Raji (cell line): Measurements from ENCODE around the gene AGMO.

ENCODE experiments used
- POLR2A ChIP-seq: IDR thresholded peaks from 2 replicates; pipeline ENCODE4 v1.6.1; 2011; ENCODE audit warnings: low read depth, low read length, control low read depth; ENCODE audit not compliant: insufficient read depth

Gene AGMO

DNA sequence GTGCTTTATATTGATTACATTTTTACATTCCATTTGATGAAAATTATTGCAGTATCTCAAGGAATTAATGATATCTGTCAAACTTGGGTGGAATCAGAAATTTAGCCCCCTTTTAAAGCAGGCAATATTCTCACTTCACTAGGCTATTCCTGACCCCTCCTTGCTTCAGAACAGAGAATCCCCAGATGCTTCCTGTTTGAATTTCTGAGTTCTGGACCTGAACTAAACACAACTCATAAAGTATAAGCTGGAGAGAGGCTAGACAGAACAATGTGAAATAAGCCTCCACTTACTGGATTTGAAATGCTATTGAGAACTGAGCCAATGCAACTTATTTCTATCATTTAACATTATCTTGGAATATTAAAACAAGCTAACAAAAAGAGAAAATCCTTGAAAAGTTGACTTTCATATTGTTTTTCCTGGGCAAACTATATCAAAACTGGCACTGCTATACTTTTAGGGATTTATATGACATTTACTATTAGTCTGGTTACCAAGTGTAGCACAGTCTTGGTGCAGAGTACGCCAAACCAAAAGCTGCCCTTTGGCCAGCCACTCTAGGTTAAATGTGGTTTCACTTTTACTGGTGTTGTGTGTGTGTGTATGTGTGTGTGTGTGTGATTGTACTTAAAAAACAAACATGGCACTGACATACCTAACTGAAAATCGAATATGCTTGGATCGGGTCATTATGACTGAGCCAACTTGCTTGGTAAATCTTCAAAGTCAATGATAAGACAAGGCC is 19.0 kb upstream of the AGMO start:
- no peak for TF ChIP-seq POLR2A

- TF ChIP-seq POLR2A = no peak
Measured at GRCh38 chr7:15577600-15577999, 15.8 kb upstream of the AGMO start.

GRCh38 chr7:15571301-15571878 is 9.6 kb upstream of the AGMO start:
- no peak for TF ChIP-seq POLR2A

DNA sequence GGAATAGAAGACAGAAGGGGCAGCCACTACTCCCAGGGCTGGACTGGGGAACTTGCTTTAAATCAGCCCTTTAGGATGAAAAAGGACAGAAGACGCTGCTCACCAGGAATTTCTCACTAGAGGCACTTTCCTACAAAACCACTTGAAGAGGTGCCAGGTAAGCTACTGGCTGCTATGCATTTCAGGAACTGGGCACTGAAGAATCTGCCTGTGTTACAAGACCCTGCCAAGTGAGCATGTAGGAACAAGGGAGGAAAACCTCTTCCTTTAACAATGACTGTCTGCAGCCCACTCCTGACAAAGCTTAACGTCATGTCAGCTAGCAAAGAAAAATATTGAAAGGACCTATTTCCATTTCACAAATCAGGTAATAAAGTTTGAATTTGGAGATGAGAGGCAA is 5.8 kb upstream of the AGMO start:
- no peak for TF ChIP-seq POLR2A

GRCh38 chr7:15567036-15567435 is 5.2 kb upstream of the AGMO start:
- TF ChIP-seq POLR2A = no peak

DNA sequence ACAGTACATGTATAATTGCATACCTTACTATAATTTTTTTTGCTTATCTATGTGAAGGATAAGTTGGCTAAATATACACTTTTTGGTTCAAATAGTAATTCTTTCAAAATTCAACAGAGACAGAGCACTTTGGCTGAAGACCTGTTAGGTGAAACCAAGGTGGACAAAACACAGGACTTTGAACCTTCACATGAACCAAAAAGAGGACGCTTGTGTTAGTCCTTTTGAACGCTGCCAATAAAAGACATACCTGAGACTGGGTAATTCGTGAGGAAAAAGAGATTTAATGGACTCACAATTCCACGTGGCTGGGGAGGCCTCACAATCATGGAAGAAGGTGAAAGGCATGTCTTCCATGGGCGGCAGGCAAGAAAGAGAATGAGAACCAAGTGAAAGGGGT is 4.7 kb upstream of the AGMO start:
- TF ChIP-seq POLR2A = no peak

GRCh38 chr7:15560968-15561367 is 847 bp downstream of the AGMO start:
- TF ChIP-seq POLR2A = no peak

DNA sequence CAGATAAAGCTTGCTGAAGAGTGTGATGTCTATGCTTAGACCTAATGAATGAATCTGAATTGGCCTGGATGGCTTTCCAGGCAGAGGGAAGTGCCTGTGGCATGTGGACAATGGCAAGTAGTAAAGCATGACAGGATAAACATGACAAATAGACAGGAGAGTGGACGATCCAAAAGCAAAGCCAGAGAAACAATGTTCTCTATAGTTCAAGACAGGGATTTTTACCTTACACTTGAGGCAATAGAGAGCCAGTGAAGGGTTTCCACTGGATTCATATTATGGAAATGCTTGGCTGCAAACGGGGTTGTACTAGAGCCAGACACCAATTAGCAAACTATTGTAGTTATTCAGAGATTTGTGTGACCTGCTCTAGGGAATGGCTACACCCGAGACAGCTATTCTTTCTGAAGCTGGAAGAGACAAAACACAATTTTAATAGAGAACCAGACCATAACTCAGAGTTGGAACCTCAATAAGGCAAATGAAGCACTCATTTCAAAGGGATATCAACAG is 2.3 kb downstream of the AGMO start:
- no peak for TF ChIP-seq POLR2A

- TF ChIP-seq POLR2A = no peak
Measured at GRCh38 chr7:15558756-15559155, 3.1 kb downstream of the AGMO start.

DNA sequence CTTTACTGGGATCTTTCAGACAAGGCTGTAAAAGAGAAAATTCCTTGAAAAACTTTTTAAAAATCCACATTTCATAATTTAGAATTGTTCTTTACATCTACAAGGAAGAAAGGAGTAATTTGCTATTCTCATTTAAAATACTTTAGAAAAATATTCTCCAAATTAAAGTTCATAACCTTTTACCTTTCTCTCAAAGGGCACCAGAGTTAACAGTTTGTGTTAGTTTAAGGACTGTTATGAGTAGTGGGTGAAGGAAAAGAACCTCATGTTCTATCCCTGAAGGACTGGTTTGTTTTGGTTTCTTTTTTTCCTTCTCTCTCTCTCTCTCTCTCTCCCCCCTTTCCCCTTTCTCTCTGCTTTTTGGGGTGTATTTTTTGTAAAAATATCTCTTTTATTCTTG is 4.1 kb downstream of the AGMO start:
- no peak for TF ChIP-seq POLR2A

DNA sequence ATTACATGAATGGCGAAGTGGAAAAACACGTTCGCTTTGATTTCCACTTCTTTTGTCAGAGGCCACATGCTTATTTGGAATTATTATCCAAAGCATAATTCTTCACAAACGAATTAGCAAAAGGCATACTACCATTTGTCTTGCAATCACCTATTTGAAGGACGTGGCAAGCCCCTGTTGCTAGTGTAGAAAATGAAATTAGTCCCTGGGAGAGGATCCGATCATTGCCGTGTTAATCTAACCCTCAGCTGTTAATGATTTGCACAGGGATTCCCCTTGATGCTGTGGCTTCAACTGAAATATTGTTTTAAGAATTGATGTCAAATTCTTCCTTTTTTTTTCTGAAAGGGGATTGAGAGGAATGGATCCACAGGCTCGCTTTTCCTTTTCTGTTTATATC is 4.6 kb downstream of the AGMO start:
- TF ChIP-seq POLR2A = no peak

DNA sequence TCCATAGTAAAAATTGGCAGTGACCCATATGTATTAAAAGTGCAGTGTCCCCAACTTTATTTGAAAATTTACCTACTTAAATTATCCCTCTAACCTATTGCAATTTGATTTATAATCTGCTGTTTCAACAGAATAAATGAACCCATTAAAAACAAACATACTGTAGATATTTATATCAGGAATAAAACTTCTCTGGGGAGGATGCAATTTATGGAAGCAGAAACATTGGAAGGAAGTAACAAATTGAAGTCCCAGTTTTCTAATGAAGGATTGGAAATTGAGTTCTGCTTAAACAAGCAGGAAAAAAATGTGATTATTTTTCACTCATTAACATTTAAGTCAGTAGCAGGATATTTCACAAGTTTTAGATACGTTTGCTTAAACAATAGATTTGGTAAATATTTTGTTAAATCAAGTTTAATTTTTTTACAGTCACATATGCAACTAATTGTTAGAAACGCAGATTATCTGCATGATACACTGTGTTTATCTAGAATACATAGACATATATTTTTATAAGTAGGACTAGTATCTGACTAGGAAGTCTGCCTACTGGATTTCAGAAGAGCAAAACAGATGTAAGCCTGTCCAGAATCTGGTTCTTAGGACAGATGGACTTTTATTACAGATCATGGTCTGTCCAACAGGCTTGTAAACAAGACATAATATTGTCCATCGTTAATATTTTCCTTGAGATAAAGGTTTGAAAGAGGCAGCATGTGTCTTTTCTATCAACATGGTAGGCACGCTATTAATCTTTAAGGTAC is 5.3 kb downstream of the AGMO start:
- no peak for TF ChIP-seq POLR2A

DNA sequence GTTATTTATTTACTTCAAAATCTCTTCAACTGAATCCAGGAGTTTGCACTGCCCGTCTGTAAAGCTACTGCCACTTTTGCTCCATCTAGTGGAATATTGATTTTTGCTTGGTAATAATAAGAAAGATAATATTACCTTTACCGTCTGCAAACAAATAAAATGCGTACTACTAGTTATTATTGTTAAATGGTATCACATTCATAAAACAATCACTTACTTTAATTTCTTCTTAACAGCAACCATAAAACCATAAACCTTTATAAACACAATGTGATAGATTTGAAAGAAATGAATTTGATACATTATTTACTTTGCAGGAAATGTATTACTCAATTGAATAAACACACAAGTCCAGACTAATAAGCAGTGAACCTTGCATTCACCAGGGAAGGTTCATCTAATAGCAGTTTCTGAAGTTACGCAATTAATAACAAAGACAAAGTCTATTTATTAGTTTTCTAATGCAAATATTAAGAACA is 6.4 kb downstream of the AGMO start:
- TF ChIP-seq POLR2A = no peak

- no peak for TF ChIP-seq POLR2A
Measured at GRCh38 chr7:15554744-15555143, 7.1 kb downstream of the AGMO start.

DNA sequence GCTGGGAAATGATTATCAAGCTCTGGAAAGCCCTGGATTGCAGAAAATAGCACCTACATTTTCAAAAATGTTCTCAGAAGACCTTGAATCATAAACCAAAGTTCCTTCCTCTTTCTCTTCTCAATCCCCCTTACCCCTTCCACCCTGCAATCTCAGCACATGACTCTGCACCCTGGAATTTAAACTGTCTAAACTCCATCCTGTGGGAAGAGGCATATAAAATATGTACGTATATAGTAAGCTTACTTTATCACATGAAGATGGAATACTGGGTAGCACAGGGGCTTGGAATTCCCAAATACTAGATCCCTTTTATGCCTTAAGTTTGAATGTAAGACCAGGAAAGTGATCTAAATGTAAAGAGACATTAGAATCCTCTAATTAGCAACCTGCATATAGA is 7.7 kb downstream of the AGMO start:
- no peak for TF ChIP-seq POLR2A
